Kidney glomerular epithelial cell (primary cell): ENCODE measurements around the gene EML4.
"Not testable (repeated sequence)": the region's sequence is repeated elsewhere in the genome, so short reads cannot be mapped to it uniquely, and the experiment has no call there.

Experiments
- DNase-seq: peaks from one replicate; lab custom pipeline; 2025; lab: John Stamatoyannopoulos, UW

EML4 gene

GRCh38 chr2:42359304-42359964, 190.3 kb downstream of the EML4 start:
- no peak for DNase-seq

DNA sequence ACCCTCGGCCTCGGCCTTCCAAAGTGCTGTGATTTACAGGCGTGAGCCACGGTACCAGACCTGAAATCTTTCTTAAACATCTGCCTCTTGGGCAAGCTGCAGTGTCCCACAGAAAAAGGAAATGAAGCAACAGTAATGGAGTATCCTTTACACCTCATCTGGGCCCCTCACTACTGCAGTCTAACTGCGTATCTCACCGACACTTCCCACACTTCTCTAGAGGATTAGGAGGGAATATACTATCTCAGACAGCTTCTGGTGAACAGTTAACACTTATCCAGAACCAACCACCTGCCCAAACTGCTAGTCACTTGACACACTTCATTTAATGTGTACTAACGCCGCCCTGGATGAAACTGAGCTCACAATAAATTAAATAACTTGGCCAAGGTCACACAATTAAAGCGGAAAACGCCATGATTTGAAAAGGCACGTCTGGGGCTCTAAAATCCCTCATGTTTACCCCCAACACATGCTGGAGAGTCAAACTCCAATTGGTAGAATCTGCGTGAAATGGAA, 190.9 kb downstream of the EML4 start:
- DNase-seq, result no peak

DNA sequence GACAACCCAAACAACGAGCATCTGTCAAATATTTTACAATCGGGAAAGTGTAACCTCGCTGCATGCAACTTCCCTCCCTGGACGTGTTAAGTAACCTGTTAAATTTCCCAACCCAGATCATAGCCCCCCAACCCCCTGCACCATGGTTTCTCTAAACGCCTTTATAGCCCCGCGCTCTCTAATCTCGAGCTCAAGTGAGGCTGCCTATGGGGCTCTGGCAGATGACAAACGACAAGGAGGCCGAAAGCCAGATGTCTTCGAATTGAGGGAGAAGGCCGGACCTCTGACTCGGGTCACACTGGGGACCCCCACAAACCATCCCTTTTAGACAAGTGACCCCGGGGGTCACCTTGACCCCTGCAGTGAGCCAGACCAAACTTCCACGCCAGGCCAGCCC, 191.3 kb downstream of the EML4 start:
- no peak for DNase-seq

GRCh38 chr2:42360890-42361727, 192.0 kb downstream of the EML4 start, which contains the start of gene COX7A2L:
Gene COX7A2L (minus strand): TSS chr2:42361217. CDS start chr2:42361161, 56 bp downstream.
- DNase-seq, result peak; percentile 97

GRCh38 chr2:42361728-42362283, 192.7 kb downstream of the EML4 start:
- DNase-seq, result no peak

DNA sequence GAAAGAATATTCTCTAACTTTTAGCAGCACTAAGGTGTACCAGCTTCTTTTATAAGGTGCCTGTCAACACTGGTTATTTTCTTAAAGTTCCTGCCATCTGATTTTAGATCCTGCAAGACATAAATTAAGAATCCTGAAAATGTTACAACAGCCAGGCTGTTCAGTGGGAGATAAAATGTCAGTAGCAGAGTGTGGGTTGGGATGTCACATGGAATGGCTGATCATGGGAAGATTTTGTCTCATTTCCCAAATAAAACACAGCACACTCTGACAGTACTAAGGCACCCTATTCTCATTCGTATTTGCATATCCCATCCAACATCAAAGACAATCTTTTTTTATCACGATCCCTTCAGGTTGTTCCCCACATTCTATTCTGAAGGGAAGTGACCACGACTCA, 194.3 kb downstream of the EML4 start:
- DNase-seq, result no peak

- DNase-seq, result no peak
Observed at GRCh38 chr2:42364658-42365057, 195.5 kb downstream of the EML4 start.

- DNase-seq, result no peak
Observed at GRCh38 chr2:42366411-42366810, 197.3 kb downstream of the EML4 start.

- DNase-seq, result peak; percentile 8
Observed at GRCh38 chr2:42367835-42368234, 198.7 kb downstream of the EML4 start.

DNA sequence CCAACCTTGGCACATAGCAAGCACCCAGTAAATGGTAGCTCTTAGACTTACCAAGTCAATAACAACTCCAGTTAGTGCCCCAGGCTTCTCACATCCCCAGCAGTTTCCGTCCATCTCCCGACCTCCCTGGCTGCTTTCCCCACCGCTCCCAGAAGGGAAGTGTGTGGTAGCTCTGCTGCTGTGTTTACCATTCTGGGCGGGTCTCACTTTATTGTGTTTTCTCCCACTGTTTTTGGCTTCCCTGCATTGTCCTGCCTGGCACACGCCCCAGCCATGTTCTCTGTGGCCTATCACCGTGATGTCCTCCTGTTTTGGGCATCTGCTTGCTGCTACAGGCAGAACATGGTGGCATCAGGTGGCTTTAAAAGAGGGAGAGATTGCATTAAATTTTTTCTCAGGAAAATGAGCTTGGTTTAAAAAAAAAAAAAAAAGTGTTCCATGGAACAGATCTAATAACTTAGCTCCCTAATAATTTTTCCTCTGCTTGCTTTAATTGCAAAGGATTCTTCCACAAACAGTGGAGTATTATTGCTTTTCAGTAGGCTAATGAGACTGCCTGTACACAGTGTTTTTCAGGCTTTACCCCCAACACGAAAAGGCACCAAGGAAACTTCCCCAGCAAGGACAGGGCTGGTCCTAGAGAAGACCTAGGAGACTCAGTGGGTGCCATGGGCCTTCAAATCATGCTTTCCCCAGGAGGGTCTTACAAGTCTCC, 199.8 kb downstream of the EML4 start:
- DNase-seq, result no peak

- peak; percentile 22 for DNase-seq
Observed at GRCh38 chr2:42369532-42370229, 200.5 kb downstream of the EML4 start.

DNA sequence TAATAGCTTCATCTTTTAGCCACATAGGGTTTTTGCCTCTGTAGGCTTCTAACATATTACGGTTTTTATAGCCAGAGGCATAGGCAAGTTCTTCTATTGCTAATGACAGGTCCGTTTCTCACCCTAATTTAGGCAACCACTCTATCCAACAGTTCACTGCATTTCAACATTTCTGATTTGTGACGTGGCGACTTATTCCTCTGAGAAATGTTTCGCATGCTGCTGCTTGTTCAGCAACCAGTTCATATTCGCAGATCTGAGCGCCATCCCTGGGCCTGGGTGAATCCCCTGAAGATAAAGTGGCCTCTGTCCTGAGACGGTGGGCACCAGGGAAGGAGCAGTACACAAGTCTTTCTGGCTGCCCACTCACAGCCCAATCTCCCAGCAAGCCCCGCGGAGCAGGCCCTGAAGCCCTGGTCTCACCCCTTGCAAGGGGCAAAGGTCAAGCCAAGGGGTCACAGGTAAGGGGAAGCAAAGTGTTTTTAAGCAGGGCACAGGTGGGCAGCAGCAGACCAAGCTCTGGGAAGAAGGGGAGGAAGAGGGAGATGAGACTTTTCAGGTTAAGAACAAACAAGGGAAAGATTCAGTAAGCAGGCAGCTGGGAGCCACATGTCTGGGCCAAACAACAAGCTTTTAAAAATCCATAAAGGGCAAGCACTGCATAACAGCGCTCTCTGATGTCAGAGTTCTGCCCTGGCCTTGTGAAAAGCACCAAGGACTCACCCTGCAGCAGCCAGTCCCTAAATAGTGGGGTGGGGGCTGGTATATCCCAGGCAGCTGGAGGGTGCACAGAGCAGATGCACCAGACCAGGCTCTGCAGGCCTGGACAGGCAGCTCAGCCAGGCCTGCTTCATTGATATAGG, 202.7 kb downstream of the EML4 start:
- DNase-seq, result no peak

DNA sequence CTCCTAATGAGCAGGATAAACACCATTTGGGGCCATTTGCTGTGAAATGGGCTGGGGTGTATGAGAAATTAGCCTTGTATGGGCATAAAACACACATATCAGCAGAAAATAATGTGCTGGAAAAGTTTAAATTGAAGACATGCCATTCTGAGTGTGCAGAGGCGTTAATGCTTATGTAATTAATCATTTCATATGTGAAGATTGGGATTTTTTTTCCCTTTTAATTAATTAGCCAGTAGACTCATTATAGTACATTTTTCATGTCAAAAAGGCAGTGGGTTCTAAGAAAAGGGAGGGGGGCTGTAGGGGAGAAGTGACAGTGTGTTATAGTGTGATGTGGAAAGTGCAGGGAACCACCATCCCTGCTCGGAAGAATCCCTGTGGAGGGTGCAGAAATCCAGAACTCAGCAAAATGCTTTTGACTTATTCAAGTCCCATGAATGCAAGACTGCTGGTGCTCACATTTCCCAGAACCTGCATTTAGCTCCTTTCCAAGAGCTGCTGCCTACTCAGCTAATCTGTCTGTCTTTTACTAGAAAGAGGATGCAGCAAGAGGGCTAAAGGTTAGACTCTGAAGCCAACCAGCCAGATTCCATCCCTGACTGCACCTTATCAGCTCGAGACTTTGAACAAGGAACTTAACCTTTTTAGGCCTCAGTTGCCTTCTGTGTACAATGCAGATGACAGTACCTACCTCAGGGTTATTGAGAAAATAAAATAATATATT, 203.5 kb downstream of the EML4 start:
- no peak for DNase-seq

GRCh38 chr2:42376758-42377157, 207.6 kb downstream of the EML4 start:
- DNase-seq, result no peak

DNA sequence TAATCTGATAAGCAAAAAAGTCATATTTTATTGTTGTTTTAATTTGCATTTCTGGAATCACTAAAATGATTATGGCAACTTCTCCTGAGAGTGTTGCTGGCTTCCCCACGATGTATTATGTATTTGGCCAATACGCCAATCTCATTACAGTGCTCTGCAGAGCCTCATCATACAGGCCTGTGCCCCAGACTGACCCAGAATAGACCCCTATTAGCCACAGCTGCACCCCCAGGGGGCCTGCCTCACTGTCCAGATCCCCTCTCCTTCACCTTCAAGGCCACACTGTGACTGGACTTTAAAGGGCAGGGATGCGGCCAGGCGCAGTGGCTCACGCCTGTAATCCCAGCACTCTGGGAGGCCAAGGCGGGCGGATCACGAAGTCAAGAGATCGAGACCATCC, 209.3 kb downstream of the EML4 start:
- no peak for DNase-seq

DNA sequence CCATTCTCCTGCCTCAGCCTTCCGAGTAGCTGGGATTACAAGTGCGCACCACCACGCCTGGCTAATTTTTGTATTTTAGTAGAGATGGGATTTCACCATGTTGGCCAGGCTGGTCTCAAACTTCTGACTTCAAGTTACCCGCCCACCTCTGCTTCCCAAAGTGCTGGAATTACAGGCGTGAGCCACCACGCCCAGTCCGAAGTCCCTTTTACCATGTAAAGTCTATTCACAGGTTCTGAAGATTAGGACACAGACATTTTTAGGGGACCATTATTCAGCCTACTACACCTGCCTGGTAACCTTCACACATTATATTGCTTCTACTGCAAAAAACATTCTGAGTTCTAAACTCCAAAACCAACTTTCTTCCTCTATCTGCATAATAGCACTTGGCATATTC, 210.9 kb downstream of the EML4 start:
- not testable (repeated sequence) for DNase-seq

DNA sequence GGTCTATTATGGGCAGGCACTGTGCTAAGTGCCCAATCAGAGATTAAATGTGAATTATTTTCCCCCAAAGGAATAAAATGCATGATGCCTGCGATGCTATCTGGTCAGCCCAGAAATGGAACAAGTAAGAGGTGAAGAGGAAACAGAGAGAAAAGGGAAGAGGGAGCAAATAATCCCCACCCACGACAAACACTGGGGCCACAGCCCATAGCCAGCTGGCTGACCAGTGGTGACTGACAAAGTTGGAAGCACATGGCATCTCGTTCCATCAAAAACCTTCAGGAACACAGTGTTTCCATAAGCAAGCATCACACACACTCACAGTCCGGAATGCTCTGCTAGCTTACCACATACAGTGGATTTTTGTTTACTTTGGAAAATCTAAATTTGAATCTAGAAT, 213.0 kb downstream of the EML4 start:
- no peak for DNase-seq
